BE2C (cell line): ENCODE data around the gene GLYR1.

Experiments used
- DNase-seq: peaks from one replicate; pipeline ENCODE4 v3.0.0-alpha.2; 2020
- H3K27me3 ChIP-seq: fragments of 250-450 bp; sonication (Bioruptor Pico); 2 replicates; pipeline ENCODE4 v1.5.1; 2020; ENCODE audit warnings: mild to moderate bottlenecking
- H3K36me3 ChIP-seq: fragments of 250-450 bp; sonication (Bioruptor Pico); 2 replicates; pipeline ENCODE4 v1.5.1; 2020; ENCODE audit warnings: mild to moderate bottlenecking
- H3K4me1 ChIP-seq: fragments of 250-450 bp; sonication (Bioruptor Pico); 2 replicates; pipeline ENCODE4 v1.5.1; 2020
- H3K4me3 ChIP-seq: 2 replicates; pipeline ENCODE4 v1.5.1; 2011; ENCODE audit warnings: low read depth, low read length
- H3K9me3 ChIP-seq: fragments of 250-450 bp; sonication (Bioruptor Pico); 2 replicates; pipeline ENCODE4 v1.5.1; 2020
- CTCF ChIP-seq: IDR thresholded peaks from 2 replicates; pipeline ENCODE4 v1.5.1; 2012; ENCODE audit warnings: mild to moderate bottlenecking, low read depth, low read length

Gene GLYR1

GRCh38 chr16:4882633-4883285 lies 35.7 kb upstream of the GLYR1 start:
- Histone ChIP-seq H3K9me3 (no peaks in the 10 kb centered on the region), H3K4me3 (no peak overlapping the region), H3K36me3 (peaks cover 66% of the 10 kb centered on the region), H3K4me1 (peaks cover 7% of the 10 kb centered on the region), H3K27me3 (no peaks in the 10 kb centered on the region)
- DNase-seq = peak; percentile 56
- no peak for TF ChIP-seq CTCF

- peak; percentile 58 for DNase-seq
- no peaks in the 10 kb centered on the region for H3K9me3 ChIP-seq
- no peaks in the 10 kb centered on the region for H3K27me3 ChIP-seq
- no peak overlapping the region for H3K4me3 ChIP-seq
- peaks cover 69% of the 10 kb centered on the region for H3K36me3 ChIP-seq
- H3K4me1 ChIP-seq = peaks cover 7% of the 10 kb centered on the region
- TF ChIP-seq CTCF = no peak
Observed at GRCh38 chr16:4882000-4882632, 35.0 kb upstream of the GLYR1 start.

DNA sequence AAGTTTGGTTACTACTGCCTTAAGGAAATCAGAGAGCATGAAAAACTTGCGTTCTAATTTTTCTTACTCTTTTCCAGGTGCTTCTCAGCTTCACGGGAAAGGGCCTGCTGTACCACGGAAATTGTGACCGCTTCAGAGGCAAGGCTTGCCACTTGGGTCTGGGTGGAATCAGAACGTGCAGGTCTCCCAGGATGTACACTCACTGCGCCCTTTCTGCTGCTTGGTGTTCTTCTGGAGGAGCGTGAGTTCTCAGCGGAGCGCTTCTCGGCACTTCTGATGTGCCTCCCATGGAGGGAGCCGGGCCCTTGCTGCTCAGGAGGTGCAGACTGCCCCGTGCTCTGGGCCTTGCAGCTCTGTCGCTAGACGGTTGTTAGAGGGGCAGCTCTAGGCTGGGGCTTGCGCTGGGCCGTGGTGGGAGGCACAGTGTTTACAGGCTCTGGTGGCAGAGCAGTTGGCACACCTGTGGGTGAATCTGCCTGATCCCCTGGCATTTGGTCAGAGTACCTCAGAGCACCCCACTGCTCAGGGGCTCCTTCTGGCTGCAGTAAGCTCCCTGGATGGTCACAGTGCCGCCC lies 33.0 kb upstream of the GLYR1 start:
- no peaks in the 10 kb centered on the region for H3K27me3 ChIP-seq
- peaks cover 4% of the 10 kb centered on the region for H3K4me1 ChIP-seq
- H3K36me3 ChIP-seq = peaks cover 75% of the 10 kb centered on the region
- DNase-seq = no peak
- no peak for TF ChIP-seq CTCF
- H3K4me3 ChIP-seq = no peak overlapping the region
- no peaks in the 10 kb centered on the region for H3K9me3 ChIP-seq

DNA sequence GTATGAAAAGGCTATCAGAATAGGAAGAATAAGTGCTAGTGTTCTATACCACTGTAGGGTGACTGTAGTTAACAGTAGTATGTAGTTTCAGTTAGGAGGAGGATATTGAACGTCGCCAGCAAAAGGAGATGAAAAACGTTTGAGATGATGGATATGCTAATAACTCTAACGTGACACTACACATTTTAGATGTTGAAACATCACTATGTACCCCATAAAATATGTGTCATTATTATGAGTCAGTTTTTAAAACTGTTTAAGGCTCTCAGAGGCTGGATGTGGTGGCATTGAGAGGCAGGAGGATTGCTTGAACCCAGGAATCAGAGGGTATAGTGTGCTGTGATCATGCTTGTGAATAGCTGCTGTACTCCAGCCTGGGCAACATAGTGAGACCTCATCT lies 32.0 kb upstream of the GLYR1 start:
- Histone ChIP-seq H3K36me3 (peaks cover 77% of the 10 kb centered on the region), H3K9me3 (no peaks in the 10 kb centered on the region), H3K27me3 (no peaks in the 10 kb centered on the region), H3K4me3 (no peak overlapping the region), H3K4me1 (peaks cover 4% of the 10 kb centered on the region)
- DNase-seq = no peak
- TF ChIP-seq CTCF = no peak

- TF ChIP-seq CTCF = no peak
- DNase-seq = no peak
- Histone ChIP-seq H3K9me3 (no peaks in the 10 kb centered on the region), H3K4me1 (peaks cover 4% of the 10 kb centered on the region), H3K27me3 (no peaks in the 10 kb centered on the region), H3K36me3 (peaks cover 80% of the 10 kb centered on the region), H3K4me3 (no peak overlapping the region)
Observed at GRCh38 chr16:4877380-4877685, 30.2 kb upstream of the GLYR1 start.

GRCh38 chr16:4876646-4877379 lies 29.7 kb upstream of the GLYR1 start:
- no peak for TF ChIP-seq CTCF
- no peaks in the 10 kb centered on the region for H3K9me3 ChIP-seq
- peaks cover 80% of the 10 kb centered on the region for H3K36me3 ChIP-seq
- H3K27me3 ChIP-seq = no peaks in the 10 kb centered on the region
- DNase-seq = no peak
- no peak overlapping the region for H3K4me3 ChIP-seq
- peaks cover 1% of the 10 kb centered on the region for H3K4me1 ChIP-seq
